ENCODE data around the gene NR3C1. TPM values are rescaled to one million over a fixed set of nuclear protein-coding genes. Genes with fewer than 3 reads are reported as not detected.

NR3C1 gene
- total and polyA plus RNA-seq, 7 donors = 5.5 to 65.6 (median 36.0) TPM

- DNase-seq = no peak
- Histone ChIP-seq H3K27me3 (no peaks in the 10 kb centered on the region), H3K4me1 (no peaks in the 10 kb centered on the region), H3K9me3 (no peaks in the 10 kb centered on the region), H3K27ac (no peak overlapping the region), H3K36me3 (no peaks in the 10 kb centered on the region), H3K4me3 (no peak overlapping the region)
- intact Hi-C loops (cut with DNase I) = no loop called here
- TF ChIP-seq, protein P1, sequence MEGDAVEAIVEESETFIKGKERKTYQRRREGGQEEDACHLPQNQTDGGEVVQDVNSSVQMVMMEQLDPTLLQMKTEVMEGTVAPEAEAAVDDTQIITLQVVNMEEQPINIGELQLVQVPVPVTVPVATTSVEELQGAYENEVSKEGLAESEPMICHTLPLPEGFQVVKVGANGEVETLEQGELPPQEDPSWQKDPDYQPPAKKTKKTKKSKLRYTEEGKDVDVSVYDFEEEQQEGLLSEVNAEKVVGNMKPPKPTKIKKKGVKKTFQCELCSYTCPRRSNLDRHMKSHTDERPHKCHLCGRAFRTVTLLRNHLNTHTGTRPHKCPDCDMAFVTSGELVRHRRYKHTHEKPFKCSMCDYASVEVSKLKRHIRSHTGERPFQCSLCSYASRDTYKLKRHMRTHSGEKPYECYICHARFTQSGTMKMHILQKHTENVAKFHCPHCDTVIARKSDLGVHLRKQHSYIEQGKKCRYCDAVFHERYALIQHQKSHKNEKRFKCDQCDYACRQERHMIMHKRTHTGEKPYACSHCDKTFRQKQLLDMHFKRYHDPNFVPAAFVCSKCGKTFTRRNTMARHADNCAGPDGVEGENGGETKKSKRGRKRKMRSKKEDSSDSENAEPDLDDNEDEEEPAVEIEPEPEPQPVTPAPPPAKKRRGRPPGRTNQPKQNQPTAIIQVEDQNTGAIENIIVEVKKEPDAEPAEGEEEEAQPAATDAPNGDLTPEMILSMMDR (IDR thresholded peaks at IDR 0.05) = no peak
- TF ChIP-seq POLR2AphosphoS5 (IDR thresholded peaks at IDR 0.05) (no peak), POLR2A (IDR thresholded peaks at IDR 0.05) (no peak), EP300 (IDR thresholded peaks at IDR 0.05) (no peak)
These were observed 12.9 kb upstream of the NR3C1 start for GRCh38 chr5:143416411-143416810.

DNA sequence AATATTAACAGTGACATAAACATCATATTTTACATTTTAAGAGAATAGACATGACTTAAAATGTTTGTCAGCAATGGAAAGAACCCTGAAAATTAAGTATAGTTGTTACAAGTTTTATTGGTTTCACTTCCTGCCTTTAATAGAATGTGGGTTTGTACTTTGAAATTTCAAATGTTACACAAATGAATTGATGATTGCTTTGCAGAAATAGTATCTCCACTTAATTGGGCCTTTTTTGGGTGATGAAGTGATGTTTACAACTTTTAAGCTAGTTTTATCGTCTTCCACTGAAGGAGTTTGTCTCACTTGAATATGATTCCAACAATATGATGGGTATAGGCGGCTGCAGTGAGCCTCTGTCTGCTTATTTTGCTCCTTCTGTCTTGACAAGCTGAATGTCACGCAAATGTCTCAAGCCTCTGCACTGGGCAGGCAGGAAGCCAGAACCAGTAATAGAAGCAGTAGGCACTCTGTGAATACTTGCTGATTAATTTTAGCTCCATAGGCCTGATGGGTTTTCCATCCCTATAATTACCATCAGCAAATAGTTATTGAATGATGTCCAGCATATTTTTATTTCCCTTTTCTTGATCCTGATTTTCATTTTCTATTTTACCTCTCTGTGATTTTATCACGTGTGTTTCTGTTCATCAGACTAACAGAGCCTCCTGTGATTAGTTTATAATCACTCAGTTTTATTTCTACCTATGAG is 10.6 kb upstream of the NR3C1 start:
- Histone ChIP-seq H3K27ac (no peak overlapping the region), H3K4me1 (no peaks in the 10 kb centered on the region), H3K9me3 (no peaks in the 10 kb centered on the region), H3K27me3 (no peaks in the 10 kb centered on the region), H3K4me3 (no peak overlapping the region), H3K36me3 (no peaks in the 10 kb centered on the region)
- DNase-seq = no peak
- 65 to 68% methylated on average over 4 of the region's 4 CpGs for WGBS, 2 donors
- intact Hi-C loops (cut with DNase I) = no loop called here
- TF ChIP-seq POLR2AphosphoS5 (IDR thresholded peaks at IDR 0.05) (no peak), POLR2A (IDR thresholded peaks at IDR 0.05) (no peak), EP300 (IDR thresholded peaks at IDR 0.05) (no peak)
- TF ChIP-seq, protein P1 (IDR thresholded peaks at IDR 0.05) = no peak

DNA sequence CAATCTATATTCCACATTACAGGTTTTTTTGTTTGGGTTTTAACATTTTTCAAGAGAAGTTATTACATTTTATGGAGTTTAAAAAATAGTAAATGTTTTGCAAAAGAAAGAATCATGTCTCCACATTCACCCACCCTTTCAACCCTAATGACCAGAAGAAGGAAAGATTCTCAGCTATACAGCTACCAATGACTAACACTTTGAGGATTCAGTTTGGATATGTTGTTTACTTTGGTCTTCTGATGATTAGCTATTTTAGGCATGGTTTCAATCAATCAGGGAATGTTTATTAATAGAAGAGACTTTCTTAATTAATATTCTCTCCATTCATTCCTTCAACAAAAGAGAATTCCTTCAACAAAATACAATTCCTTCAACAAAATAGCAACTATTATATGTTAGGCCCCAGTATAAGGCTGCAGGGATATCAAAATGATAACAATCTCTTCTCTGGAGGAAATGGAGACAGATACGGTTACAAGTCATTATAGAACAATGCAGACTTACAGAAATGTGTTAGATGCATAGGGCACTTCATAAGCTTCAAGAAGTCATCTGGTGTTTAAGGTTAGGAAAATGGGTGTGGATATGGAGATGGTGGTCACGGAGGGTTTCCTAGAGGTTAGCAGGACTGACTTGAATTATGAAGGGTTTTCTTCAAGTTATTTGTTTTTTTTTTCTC is 9.3 kb upstream of the NR3C1 start:
- WGBS, 2 donors = 90 to 94% methylated on average over 2 of the region's 2 CpGs
- no peak for TF ChIP-seq POLR2AphosphoS5 (IDR thresholded peaks at IDR 0.05)
- Histone ChIP-seq H3K27me3 (no peaks in the 10 kb centered on the region), H3K4me3 (no peak overlapping the region), H3K36me3 (no peaks in the 10 kb centered on the region), H3K27ac (no peak overlapping the region), H3K4me1 (no peaks in the 10 kb centered on the region), H3K9me3 (no peaks in the 10 kb centered on the region)
- DNase-seq = no peak
- intact Hi-C loops (cut with DNase I) = no loop called here

GRCh38 chr5:143409926-143410325 is 6.4 kb upstream of the NR3C1 start:
- no peak for DNase-seq
- intact Hi-C loops (cut with DNase I) = loop anchor here (5.0 to 10.0 kb wide), 4 partner anchors 87 to 765 kb away; partner anchors contain the start of genes ARHGAP26, KCTD16 and YIPF5

GRCh38 chr5:143406408-143406807 is 2.9 kb upstream of the NR3C1 start:
- 95 to 100% methylated on average over 1 of the region's 1 CpG for WGBS, 2 donors
- Histone ChIP-seq H3K9me3 (no peaks in the 10 kb centered on the region), H3K27me3 (no peaks in the 10 kb centered on the region), H3K4me1 (peaks cover 0 to 13% (median 6%) of the 10 kb centered on the region in 4 donors), H3K36me3 (no peaks in the 10 kb centered on the region), H3K4me3 (no peak overlapping the region), H3K27ac (no peak overlapping the region)
- intact Hi-C loops (cut with DNase I) = loop anchor here (5.0 to 10.0 kb wide), 4 partner anchors 91 to 768 kb away; partner anchors contain the start of genes ARHGAP26, KCTD16 and YIPF5
- DNase-seq = no peak
- no peak for TF ChIP-seq POLR2A (IDR thresholded peaks at IDR 0.05)
- TF ChIP-seq, protein P1 (IDR thresholded peaks at IDR 0.05) = no peak
- TF ChIP-seq EP300 (IDR thresholded peaks at IDR 0.05) = no peak
- TF ChIP-seq POLR2AphosphoS5 (IDR thresholded peaks at IDR 0.05) = no peak

More at GRCh38 chr5:143409926-143410325, 6.4 kb upstream of the NR3C1 start:
- TF ChIP-seq, protein P1 (IDR thresholded peaks at IDR 0.05) = no peak
- no peak for TF ChIP-seq POLR2AphosphoS5 (IDR thresholded peaks at IDR 0.05)
- TF ChIP-seq POLR2A (IDR thresholded peaks at IDR 0.05) = no peak
- TF ChIP-seq EP300 (IDR thresholded peaks at IDR 0.05) = no peak
- Histone ChIP-seq H3K4me1 (peaks cover 0 to 4% (median 0%) of the 10 kb centered on the region in 4 donors), H3K4me3 (no peak overlapping the region), H3K9me3 (no peaks in the 10 kb centered on the region), H3K27ac (no peak overlapping the region), H3K27me3 (no peaks in the 10 kb centered on the region), H3K36me3 (no peaks in the 10 kb centered on the region)
- 82 to 92% methylated on average over 2 of the region's 2 CpGs for WGBS, 2 donors

All from sigmoid colon (tissue), 7 donors.